ENCODE results near the gene ZNF106.

DNA sequence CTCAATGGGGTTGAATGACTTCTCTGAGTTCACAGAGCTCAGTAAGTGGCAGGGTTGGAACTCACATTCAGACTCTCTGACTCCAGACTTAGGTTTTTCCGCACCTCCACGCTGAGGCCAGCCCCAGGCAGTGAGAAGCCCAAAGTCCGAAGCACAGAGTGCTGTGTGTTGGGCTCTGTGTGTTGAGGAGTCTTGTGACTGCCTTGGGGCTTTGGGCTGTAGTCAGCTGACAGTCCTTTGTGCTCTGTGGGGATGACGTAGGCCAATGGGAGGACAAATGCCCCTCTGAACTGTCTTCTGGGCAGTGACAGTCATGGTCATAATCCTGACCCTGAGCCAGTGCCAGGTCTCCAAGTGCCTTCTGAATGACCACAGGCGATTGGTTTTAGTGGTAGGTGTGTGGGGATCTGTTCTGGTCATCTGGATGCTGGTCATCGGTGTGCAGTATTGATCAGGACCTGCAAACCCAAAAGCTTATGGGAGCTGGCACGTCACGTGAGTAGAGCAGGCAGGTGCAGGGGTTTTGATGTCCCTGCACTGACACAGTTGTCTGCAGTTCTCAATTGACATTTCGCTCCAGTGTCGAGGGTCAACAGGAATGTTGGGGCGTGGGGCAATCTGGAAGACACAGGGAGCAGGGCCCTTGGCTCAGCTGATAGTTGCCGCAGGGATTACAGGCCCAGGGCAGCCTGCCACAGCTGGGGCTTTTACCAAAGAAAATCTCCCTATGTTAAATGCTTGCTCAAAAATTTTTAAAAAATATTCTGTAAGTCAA, 86.3 kb downstream of the ZNF106 start:
- TF ChIP-seq POLR2AphosphoS5 (IDR thresholded peaks at IDR 0.05; ENCODE audit: low read depth, low read length) (no peak), POLR2A (IDR thresholded peaks at IDR 0.05; ENCODE audit: low read depth, low read length) (no peak), PAX5 (IDR thresholded peaks at IDR 0.05; ENCODE audit: insufficient read depth, low read length, severe bottlenecking) (no peak), SPI1 (IDR thresholded peaks at IDR 0.05; ENCODE audit: low read depth, low read length) (no peak), POU2F2 (IDR thresholded peaks at IDR 0.05; ENCODE audit: low read depth, low read length) (no peak), TAF1 (IDR thresholded peaks at IDR 0.05; ENCODE audit: low read depth, low read length) (no peak)

All from GM12891 (cell line).